GM18511 (cell line): ENCODE results near the gene SPAG9.

Source experiments
- ATAC-seq: cut with Tn5 transposase; IDR thresholded peaks from one replicate; pipeline ENCODE4 v1.9.1; 2021; ENCODE audit warnings: mild to moderate bottlenecking, moderate library complexity; ENCODE audit not compliant: unreplicated experiment

The SPAG9 gene

GRCh38 chr17:50955667-50956120 lies 165.0 kb downstream of the SPAG9 start:
- ATAC-seq = no peak

- no peak for ATAC-seq
These were observed 165.5 kb downstream of the SPAG9 start for GRCh38 chr17:50955160-50955559.

DNA sequence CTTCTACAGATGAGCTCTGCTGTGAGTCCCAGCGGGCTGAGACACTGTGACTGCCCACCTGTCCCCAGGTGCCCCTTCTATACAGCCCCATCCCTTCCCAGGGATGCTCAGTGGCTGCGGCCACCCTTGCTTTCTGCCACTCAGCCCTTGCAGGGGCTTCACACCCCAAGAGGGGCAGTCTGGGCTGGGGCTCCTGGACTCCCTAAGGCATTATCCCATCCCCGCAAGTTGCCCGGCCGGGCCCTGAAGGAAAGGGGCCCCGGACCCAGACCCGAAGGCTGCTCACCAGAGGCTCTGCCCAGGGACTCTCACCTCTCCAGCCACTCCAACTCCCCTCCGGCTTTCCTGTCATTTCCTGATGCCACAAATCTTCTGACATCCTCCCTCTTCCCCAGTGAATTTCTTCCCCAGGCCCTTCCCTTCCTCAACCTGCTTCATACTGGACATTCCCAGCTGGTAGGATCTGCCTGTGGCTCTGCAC lies 166.0 kb downstream of the SPAG9 start:
- no peak for ATAC-seq

- no peak for ATAC-seq
These were observed 166.7 kb downstream of the SPAG9 start for GRCh38 chr17:50953831-50954601.

- ATAC-seq = no peak
These were observed 167.2 kb downstream of the SPAG9 start for GRCh38 chr17:50953518-50953830.

GRCh38 chr17:50952889-50953288 lies 167.8 kb downstream of the SPAG9 start:
- no peak for ATAC-seq

- no peak for ATAC-seq
These were observed 168.7 kb downstream of the SPAG9 start for GRCh38 chr17:50952013-50952412.

DNA sequence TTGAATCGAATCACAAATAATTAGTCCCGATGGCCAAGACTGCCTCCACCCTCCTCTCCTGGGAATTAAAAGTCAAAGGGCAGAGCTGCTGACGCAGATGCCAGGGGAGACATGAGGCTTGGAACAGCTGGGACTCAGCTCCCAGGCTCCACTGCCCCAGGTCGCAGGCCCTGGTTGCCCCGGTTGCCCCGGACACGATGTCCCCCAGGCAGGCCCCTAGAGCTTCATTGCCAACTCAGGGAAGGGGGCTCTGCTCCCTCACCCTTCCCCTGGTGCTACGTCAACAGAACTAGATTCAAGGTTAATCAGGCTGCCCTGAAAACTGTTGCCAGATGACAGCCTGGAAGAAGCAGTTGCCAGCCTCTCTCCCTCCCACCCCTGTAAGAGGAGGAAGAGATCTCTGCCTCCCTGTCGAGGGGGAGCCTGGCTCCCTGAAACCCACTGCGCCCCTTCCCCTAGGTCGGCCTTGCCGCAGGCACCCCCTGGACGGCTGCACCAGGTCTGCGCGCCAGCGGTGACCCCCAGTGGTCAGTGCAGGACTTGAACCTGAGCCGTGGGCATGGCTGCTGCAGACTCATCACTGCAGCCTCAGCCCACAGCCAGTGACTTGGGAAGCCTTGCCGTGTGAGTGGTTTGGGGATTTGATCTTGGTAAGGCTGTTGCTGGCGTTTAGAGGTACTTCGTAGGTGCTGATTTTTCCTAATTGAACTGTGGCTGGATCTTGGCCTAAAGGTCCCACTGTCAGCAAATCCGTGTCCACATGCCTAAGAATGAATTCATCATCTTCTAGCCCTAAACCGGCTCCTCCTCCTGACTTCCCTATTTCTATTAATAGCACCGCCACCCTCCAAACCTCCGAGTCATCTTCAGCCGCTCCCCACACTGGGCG lies 170.4 kb downstream of the SPAG9 start:
- ATAC-seq = no peak

GRCh38 chr17:50949128-50949988 lies 171.3 kb downstream of the SPAG9 start:
- ATAC-seq = no peak

DNA sequence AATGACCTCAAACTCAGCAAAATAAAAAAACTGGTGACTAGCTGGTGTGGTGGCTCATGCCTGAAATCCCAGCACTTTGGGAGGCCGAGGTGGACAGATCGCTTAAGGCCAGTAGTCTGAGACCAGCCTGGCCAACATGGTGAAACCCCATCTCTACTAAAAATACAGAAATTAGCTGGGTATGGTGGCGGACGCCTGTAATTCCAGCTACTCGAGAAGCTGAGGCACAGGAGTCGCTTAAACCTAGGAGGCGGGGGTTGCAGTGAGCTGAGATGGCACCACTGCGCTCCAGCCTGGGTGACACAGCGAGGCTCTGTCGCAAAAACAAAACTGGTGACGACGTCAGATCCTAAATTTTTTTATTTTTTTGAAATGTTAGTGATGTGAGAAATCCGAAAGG lies 172.0 kb downstream of the SPAG9 start:
- no peak for ATAC-seq

DNA sequence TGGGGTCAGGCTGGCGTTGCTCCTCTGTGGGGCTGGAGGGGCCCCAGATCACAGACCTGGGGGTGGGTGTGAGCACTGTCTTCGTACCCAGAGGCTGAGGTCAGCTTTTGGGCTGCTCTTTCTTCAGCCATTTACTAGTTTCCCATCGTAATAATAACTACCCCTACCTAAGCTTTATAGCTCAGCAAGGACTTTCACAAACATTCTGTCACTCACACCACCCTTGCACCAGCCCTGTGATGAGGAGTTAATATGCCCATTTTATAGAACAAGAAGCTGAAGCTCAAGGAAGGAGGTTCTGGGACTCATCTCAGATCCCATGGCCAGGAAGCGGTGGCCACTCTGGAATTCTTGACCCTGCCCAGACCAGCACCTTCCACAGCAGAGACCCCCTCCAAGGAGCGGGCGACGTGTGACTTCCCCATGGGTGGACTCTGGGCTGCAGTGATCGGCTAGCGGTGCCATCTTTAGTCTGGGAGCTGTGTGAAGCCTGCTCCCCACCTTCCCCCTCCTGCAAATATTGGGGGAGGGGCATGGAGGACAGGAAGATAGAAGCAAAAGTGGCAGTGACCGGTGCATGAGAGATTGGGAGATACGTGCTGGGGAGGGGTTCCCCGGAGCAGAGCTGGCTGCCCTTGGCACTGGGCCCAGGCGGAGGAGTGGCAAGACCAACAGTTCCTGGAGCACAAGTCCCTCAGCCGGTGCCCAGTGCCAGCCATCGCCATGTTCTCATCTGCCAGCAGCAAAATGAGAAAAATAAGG lies 172.7 kb downstream of the SPAG9 start:
- ATAC-seq = no peak

- ATAC-seq = no peak
These were observed 173.5 kb downstream of the SPAG9 start for GRCh38 chr17:50946891-50947781.

GRCh38 chr17:50946223-50946890 lies 174.3 kb downstream of the SPAG9 start:
- no peak for ATAC-seq

- no peak for ATAC-seq
These were observed 174.9 kb downstream of the SPAG9 start for GRCh38 chr17:50945779-50946222.

GRCh38 chr17:50944902-50945720 lies 175.6 kb downstream of the SPAG9 start:
- no peak for ATAC-seq

DNA sequence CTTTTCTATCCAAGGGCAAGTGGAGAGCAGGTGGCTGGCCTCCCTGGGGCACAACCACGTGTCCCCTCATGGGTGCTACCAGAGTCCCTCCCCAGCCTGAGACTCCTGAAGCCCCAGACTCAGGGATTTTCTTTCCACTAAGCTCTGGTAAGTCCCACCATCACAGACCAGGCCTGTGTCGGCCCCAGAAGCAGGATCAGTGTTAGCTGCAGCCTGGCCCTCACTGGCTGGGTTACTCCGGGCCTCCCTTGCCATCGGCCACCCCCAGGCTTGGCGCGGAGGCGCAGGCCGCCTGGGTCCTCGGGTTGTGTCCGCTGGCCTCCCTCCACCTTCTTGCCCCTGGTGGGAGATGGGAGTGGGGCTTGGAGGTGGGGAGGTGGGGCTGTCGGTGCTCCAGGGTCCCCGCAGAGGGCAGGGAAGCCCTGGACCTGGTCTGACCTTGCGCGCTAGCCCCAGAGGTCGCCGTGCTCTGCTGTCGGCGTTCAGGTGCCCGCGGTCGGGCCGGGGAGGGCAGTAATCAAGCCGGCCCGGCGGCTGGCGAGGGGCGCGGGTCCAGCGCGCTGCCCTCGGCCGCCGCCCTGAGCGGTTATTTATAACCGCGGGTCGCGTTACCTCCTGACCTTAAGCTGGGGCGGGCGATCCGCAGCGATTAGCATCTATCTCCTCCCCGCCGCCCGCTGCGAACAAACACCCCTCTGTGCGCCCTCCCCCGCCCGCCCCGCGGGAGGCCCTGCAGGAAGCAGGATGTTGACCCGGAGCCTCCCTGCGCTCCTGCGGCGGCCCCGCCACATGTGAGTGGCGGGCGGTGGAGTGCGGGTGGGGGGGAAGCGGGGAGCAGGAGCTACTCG lies 176.4 kb downstream of the SPAG9 start:
- ATAC-seq = no peak

GRCh38 chr17:50943575-50943933 lies 177.1 kb downstream of the SPAG9 start:
- no peak for ATAC-seq
